ENCODE results near the gene SKAP1.
"Not testable (repeated sequence)": the region's sequence is repeated elsewhere in the genome, so short reads cannot be mapped to it uniquely, and the experiment has no call there.

SKAP1 gene

GRCh38 chr17:48429638-48430586 is at the start of gene SKAP1:
TSS of gene SKAP1 (minus strand) at chr17:48430214.
- no peak for DNase-seq (ENCODE audit: low read depth)

- no peak for DNase-seq (ENCODE audit: low read depth)
Measured at GRCh38 chr17:48479014-48479402, 49.0 kb upstream of the SKAP1 start.

GRCh38 chr17:48478224-48479013 is 48.4 kb upstream of the SKAP1 start:
- DNase-seq (ENCODE audit: low read depth) = no peak

DNA sequence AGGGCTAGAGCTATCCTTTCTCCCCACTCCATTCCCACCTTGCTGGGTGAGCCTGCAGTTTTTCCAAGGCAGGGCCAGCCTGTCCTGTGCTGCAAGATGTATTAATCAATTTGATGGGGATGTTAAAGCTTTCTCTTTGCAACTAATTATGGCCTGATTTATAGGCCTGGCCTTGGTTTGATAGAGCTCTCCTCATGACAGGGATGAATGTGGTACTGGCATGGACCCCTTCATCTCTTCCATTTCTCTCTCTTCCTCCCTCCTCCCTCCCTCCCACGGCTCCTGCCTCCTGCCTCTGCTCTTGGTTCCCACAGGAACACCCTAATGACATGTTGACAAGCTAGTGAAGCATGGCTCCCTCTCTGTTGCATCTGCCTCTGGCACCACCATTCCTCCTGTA is 47.2 kb upstream of the SKAP1 start:
- DNase-seq (ENCODE audit: low read depth) = no peak

DNA sequence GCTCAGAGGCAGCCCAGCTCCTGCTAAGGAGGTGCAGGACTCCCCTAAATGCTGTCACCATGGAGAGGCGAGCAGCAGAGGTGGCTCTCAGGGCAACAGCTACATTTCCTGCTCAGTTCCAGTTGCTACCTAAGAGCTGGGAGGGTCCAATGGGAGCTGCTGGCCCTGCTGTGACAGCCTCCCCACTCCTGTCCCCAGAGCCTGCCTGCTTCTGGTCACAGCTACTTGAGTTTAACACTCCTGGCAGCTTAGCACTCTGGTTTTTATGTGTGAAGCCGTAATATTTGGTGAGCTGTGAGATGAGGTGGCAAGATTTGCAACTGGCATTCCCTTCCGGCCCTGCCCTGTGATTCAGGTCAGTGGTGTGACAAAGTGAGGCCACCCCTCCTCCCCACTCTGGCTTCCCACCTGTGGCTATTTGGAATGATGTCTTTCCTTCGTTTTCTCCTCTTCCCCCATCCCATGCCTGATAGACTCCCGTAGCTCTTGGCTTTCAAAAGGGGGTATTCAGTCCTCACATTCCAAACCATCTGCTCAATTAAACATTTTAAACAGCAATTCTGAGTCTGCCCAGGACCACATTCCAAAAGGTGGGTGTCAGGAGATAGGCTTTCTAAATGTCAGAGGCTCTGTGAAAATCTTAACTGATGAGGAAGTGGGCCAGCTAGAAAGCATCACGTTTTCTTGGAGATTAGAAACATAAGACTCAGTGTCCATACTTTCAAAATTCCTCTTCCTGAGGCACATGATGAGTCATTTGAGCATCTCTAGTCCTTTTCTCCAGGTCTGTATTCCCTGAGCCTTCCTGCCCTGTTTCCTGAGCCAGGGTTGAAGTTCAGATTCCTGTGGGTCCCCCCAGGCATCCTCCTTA is 42.6 kb upstream of the SKAP1 start:
- DNase-seq (ENCODE audit: low read depth) = no peak

- no peak for DNase-seq (ENCODE audit: low read depth)
Measured at GRCh38 chr17:48471817-48472410, 41.9 kb upstream of the SKAP1 start.

GRCh38 chr17:48470388-48471034 is 40.5 kb upstream of the SKAP1 start:
- no peak for DNase-seq (ENCODE audit: low read depth)

DNA sequence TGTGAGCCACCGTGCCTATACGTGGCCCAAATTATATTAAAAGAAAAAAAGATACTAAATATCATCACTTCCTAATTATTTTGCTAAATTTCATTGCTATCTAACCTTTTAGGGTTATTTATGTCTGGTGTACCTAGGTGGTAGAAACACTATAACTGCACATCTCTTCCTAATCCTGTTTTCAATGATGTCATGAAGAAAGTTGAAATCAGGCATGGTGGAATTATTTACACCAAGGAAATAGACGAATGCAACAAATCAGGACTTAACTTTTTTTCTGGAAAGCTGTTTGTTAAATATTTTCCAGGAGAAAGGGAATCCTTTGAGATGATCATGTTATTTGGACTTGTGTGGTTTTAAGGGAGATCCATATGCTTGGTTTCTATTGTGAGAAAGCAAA is 39.2 kb upstream of the SKAP1 start:
- DNase-seq (ENCODE audit: low read depth) = no peak

DNA sequence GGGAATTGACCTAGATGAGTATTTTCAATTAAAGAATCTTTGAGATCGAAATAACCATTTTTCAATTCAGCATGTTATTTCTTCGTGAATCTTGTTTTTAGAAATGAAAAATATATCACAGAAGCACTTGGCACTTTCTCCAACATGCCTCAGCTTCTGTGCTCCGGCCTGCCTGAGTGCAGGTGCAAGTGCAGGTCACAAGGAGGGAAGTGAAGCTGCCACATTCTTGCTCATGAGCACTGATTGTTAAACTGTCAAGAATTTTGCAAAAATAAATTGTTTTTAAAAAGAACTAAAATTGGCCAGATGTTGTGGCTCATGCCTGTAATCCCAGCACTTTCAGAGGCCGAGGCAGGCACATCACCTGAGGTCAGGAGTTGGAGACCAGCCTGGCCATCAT is 38.3 kb upstream of the SKAP1 start:
- no peak for DNase-seq (ENCODE audit: low read depth)

DNA sequence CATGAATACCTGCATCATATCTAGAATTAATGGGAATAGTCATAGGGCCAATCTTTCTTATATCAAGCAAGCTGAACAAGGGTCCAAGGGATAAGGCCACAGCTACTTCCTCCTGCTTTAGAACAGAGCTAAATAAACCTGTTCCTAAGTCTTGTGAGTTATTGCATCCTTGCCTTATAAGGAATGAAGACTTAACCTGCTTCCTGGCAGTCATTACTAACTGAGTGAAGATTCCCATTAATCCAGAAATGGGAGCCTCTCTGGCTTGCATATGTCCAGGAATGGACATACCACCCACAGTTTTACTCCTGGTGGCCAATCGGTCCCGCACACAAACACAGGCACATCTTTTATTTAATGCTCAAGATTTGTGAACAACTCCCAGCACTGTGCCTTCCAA is 35.9 kb upstream of the SKAP1 start:
- DNase-seq (ENCODE audit: low read depth) = no peak

GRCh38 chr17:48463526-48463925 is 33.5 kb upstream of the SKAP1 start:
- no peak for DNase-seq (ENCODE audit: low read depth)

DNA sequence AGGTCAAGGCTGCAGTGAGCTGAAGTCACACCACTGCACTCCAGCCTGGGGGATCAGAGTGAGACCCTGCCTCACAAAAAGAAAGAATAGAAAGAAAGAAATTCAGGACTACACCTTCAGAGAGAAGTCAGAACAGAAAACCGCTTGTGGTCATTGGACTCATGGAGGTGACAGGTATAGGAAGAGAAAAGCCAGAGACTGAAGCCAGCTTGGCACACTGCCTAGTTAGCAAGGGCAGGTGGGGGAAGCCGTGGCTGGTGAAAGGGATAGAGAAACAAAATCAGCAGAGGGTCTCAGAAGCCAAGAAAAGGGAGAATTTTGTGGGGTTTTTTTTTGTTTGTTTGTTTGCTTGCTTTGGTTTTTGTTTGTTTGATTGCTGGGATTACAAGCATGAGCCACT is 32.9 kb upstream of the SKAP1 start:
- no peak for DNase-seq (ENCODE audit: low read depth)

- no peak for DNase-seq (ENCODE audit: low read depth)
Measured at GRCh38 chr17:48460052-48460451, 30.0 kb upstream of the SKAP1 start.

DNA sequence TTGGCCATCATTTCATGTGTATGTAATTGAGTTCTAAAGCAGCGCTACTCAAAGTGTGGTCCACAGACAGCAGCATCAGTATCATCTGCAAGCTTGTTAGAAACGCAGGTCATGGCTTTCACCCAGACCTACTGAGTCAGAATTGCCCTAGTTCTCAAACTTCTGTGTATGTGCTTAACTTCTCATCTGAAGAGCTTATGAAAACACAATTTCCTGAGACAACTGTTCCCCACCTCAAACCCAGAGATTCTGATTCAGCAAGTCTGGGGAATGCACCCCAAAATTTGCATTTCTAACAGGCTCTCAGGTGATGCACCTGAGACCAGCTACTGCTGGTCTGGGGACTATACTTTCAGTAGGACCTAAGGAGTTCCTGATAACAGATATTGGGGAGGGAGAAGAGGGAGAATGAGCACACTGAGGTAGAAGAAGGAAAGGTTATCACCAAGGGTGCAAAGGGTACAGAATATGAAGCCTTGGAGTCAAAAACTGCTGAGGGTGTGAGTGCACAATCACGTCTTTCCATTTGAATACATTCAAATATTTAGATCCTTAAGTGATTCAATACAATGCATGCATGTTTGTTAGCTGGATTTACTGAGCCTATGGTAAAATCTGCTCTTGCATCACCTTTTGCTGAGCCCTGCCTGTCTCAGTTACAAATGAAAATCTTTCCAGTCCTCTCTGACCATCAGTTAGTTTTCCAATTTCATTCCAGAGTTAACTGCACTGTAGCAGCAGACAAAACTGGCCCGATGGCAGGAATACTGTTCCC is 29.2 kb upstream of the SKAP1 start:
- no peak for DNase-seq (ENCODE audit: low read depth)

GRCh38 chr17:48457080-48457836 is 27.2 kb upstream of the SKAP1 start:
- no peak for DNase-seq (ENCODE audit: low read depth)

DNA sequence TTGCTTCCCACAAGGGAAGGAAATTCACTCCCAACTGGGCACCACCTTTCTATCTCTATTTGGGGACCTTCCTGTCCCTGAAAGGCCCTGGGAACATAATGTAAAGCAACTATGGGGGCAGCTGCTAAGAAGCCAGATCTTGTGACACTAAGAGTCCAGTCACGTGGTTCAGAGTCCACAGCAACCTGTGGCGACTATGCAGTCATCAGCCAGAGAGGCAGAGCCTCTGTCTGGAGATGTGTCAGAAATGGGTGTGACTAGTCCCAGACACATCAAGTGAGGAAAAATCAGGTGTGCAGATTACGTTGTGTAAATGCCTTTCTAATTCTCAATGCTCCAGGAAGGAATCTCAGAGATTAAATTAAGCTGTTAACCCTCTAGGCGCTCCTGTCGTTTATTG is 26.6 kb upstream of the SKAP1 start:
- no peak for DNase-seq (ENCODE audit: low read depth)

GRCh38 chr17:48455791-48456190 is 25.8 kb upstream of the SKAP1 start:
- DNase-seq (ENCODE audit: low read depth) = no peak

DNA sequence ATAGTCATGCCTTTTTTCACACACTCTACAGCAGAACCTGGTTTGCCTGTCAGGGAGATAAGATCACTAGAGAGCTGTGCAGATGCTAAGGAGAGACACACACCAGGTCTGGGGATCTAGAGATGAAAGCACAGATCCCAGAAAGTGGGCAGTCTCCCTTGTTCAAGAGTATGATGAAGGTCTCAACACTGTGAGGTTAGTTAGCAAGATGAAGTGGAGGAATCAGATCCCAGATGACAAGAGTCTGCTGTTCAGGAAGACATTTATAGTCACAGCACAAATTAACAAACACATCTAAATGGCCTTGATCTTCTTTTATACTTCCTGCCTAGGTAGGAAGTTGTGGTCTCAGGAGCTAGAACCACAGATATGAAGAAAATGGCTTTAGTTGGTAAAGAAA is 23.4 kb upstream of the SKAP1 start:
- no peak for DNase-seq (ENCODE audit: low read depth)

- DNase-seq (ENCODE audit: low read depth) = no peak
Measured at GRCh38 chr17:48451489-48451888, 21.5 kb upstream of the SKAP1 start.

GRCh38 chr17:48449335-48449734 is 19.3 kb upstream of the SKAP1 start:
- DNase-seq (ENCODE audit: low read depth) = not testable (repeated sequence)

All from fibroblast of the conjunctiva (primary cell).